ENCODE measurements around the gene DPF3. TPM values are rescaled to one million over a fixed set of nuclear protein-coding genes. Genes with fewer than 3 reads are reported as not detected.

DPF3 gene
- total and polyA plus RNA-seq, 9 of the 15 experiments (the other 6 are each of a cell fraction or from before 2014, with no cell fraction given) = 0.21 to 4.9 (median 1.2) TPM

DNA sequence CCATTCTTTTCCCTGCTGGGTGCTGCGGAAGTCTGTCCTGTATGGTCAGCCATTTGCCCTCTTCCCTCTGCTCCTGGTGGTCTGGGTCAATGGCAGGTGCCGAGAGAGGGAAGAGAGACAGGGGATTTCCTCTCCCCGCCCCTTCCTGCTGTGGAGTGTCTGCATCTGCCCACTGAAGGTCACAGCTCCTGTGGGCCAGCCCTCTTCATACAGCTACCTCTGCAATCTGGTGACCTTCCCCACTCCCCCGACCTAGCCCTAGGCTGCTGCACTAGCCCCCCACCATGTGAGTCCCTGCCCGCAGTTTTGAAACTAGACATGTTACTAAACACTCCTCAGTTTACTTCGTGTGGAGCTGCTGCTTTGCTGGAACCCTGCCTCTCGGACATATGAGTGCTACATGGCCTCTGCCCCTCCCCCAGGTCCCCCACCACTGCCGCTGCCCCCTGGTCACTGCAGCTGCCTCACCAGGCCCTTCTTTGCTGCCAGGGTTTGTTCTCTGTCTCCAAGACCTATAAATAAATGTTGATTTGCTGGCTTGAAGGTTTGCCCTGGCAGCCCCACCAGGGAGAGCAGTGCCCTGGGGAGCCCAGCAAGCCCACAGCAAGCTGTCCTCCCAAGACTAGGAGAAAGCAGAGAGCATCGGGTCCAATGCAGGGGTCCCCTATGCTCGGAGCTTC, 102.9 kb downstream of the DPF3 start:
- CTCF ChIA-PET (ENCODE audit: low intra/inter-chr PET ratio) = no interaction called here

More for the DNA sequence above, 102.9 kb downstream of the DPF3 start:
- no peaks in the 10 kb centered on the region for H3K9me1 ChIP-seq (ENCODE audit: control insufficient read depth, insufficient read depth, low read length)
- H3K4me2 ChIP-seq (ENCODE audit: insufficient read depth, low read length) = no peak overlapping the region
- no TSS peak for BruUV-seq (replicated peaks)
- POLR2A ChIA-PET = interaction anchor here (0.5 to 1.5 kb wide), 3 partner anchors 9 to 112 kb away, joined by 3 to 5 read pairs (median 5); no protein-coding TSS in a partner anchor
- WGBS (ENCODE audit: insufficient coverage, low coverage, missing lambda C conversion rate) = 14% methylated on average over 7 of the region's 10 CpGs
- TF ChIP-seq CCNT2 (IDR thresholded peaks at IDR 0.05; ENCODE audit: borderline replicate concordance, extremely low read depth, insufficient read length, low read depth, low read length) = no peak
- TF ChIP-seq NFYB (IDR thresholded peaks at IDR 0.05; ENCODE audit: extremely low read depth, insufficient read length) = no peak
- no peak for TF ChIP-seq HNRNPUL1 (IDR thresholded peaks at IDR 0.05; ENCODE audit: low read length)
- TF ChIP-seq MCM3 (IDR thresholded peaks at IDR 0.05) = no peak
- no peak for TF ChIP-seq PHF20 (IDR thresholded peaks at IDR 0.05; ENCODE audit: partially characterized antibody)
- TF ChIP-seq GTF2A2 (tag; IDR thresholded peaks at IDR 0.05) = no peak
- no peak for TF ChIP-seq NELFE (IDR thresholded peaks at IDR 0.05; ENCODE audit: insufficient read depth, insufficient read length)
- no peak for TF ChIP-seq ZNF584 (CRISPR knock-in tag; IDR thresholded peaks at IDR 0.05; ENCODE audit: low read depth)
- no peak for TF ChIP-seq DLX4 (CRISPR knock-in tag; IDR thresholded peaks at IDR 0.05)
- no peak for TF ChIP-seq ILF3 (IDR thresholded peaks at IDR 0.05; ENCODE audit: borderline replicate concordance)
- no peak for TF ChIP-seq MCM7 (IDR thresholded peaks at IDR 0.05)
- peaks cover 0 to 10% of the 10 kb centered on the region in 2 experiments; a peak in 2 of 5 replicates for H3K27me3 ChIP-seq (ENCODE audit: control insufficient read depth in 2 of 2, insufficient read depth in 2 of 2, low read length in 2 of 2)
- no peaks in the 10 kb centered on the region for H4K20me1 ChIP-seq (replicated peaks; ENCODE audit: control insufficient read depth, insufficient read depth, low read length)
- H3K4me1 ChIP-seq (replicated peaks in 1 of 2; ENCODE audit: control insufficient read depth in 2 of 2, insufficient read depth in 2 of 2, low read length in 2 of 2) = peaks cover 0 to 2% of the 10 kb centered on the region in 2 experiments; a peak in 2 of 5 replicates
- intact Hi-C loops (cut with micrococcal nuclease) = no loop called here
- no peak overlapping the region for H3K9ac ChIP-seq (ENCODE audit: insufficient read depth in 1 of 2, low read depth in 2 of 2, low read length in 2 of 2)
- DNase-seq (ENCODE audit: extremely low read depth in 1 of 4, low spot score in 3 of 4) = no peak
- H3K79me2 ChIP-seq (ENCODE audit: control insufficient read depth, insufficient read depth, low read length) = no peaks in the 10 kb centered on the region
- H3K27ac ChIP-seq (ENCODE audit: extremely low read depth, low read depth, low read length) = no peak overlapping the region
- H2AFZ ChIP-seq (ENCODE audit: low read depth, low read length) = no peak overlapping the region
- no peak for FAIRE-seq
- no peaks in the 10 kb centered on the region for H3K9me3 ChIP-seq (replicated peaks; ENCODE audit: control insufficient read depth, insufficient read depth, low read depth, low read length)
- in situ Hi-C loops (cut with MboI) = no loop called here
- no peak for ATAC-seq
- no peaks in the 10 kb centered on the region for H3K36me3 ChIP-seq (ENCODE audit: control insufficient read depth, insufficient read depth, low read length)
- H3K4me3 ChIP-seq = no peak overlapping the region

Data from K562 (cell line).